Measurements from ENCODE around the gene EDC4. TPM values are rescaled to one million over a fixed set of nuclear protein-coding genes. Genes with fewer than 3 reads are reported as not detected.

EDC4 gene
- total and polyA plus RNA-seq, 2 of the 13 experiments (the other 11 are each of a cell fraction or from before 2014, with no cell fraction given) = 51.4 to 59.1 TPM

- TF ChIP-seq ZNF512B (CRISPR knock-in tag; IDR thresholded peaks at IDR 0.05; ENCODE audit: borderline replicate concordance) (no peak), SIX4 (CRISPR knock-in tag; IDR thresholded peaks at IDR 0.05) (no peak), SKIL (CRISPR knock-in tag; IDR thresholded peaks at IDR 0.05; ENCODE audit: borderline replicate concordance) (peak; percentile 16; the same call in 1 of the 2 replicates), ISL2 (CRISPR knock-in tag; IDR thresholded peaks at IDR 0.05) (no peak), ATM (IDR thresholded peaks at IDR 0.05; ENCODE audit: borderline replicate concordance) (no peak), ZNF570 (CRISPR knock-in tag; IDR thresholded peaks at IDR 0.05; ENCODE audit: borderline replicate concordance) (no peak), PAXIP1 (CRISPR knock-in tag; conservative IDR thresholded peaks at IDR 0.05) (no peak), ZNF598 (CRISPR knock-in tag; IDR thresholded peaks at IDR 0.05; ENCODE audit: borderline replicate concordance) (no peak; the same call in 1 of the 2 replicates), ZBTB25 (CRISPR knock-in tag; IDR thresholded peaks at IDR 0.05) (no peak), TMF1 (CRISPR knock-in tag; IDR thresholded peaks at IDR 0.05; ENCODE audit: low read depth) (no peak; the same call in 1 of the 2 replicates), KMT2A (CRISPR knock-in tag; IDR thresholded peaks at IDR 0.05) (no peak), ZNF839 (CRISPR knock-in tag; IDR thresholded peaks at IDR 0.05; ENCODE audit: borderline replicate concordance) (no peak), FOXO1 (CRISPR knock-in tag; IDR thresholded peaks at IDR 0.05) (no peak), STAG1 (CRISPR knock-in tag; IDR thresholded peaks at IDR 0.05) (no peak), NAIF1 (CRISPR knock-in tag; IDR thresholded peaks at IDR 0.05; ENCODE audit: borderline replicate concordance) (no peak), MAFF (IDR thresholded peaks at IDR 0.05; ENCODE audit: low read depth, low read length) (no peak), RFX3 (CRISPR knock-in tag; IDR thresholded peaks at IDR 0.05) (no peak), JARID2 (CRISPR knock-in tag; IDR thresholded peaks at IDR 0.05; ENCODE audit: insufficient replicate concordance) (no peak), ZKSCAN8 (CRISPR knock-in tag; IDR thresholded peaks at IDR 0.05; ENCODE audit: borderline replicate concordance) (no peak), ATF1 (CRISPR knock-in tag; IDR thresholded peaks at IDR 0.05) (no peak), SMAD3 (CRISPR knock-in tag; IDR thresholded peaks at IDR 0.05) (no peak)
Observed at GRCh38 chr16:67847064-67847861, 25.6 kb upstream of the EDC4 start, which contains the start of gene CENPT (continued).
